ENCODE results near the gene WDR41. TPM values are rescaled to one million over a fixed set of nuclear protein-coding genes. Genes with fewer than 3 reads are reported as not detected.

Gene WDR41
- total RNA-seq, 1 experiment from 2014 or later = 35.4 TPM

GRCh38 chr5:77431286-77431685 lies 60.8 kb downstream of the WDR41 start:
- intact Hi-C loops (cut with micrococcal nuclease; ENCODE audit: unreplicated experiment) = loop anchor here (10.0 kb wide), 1 partner anchor 196 kb away; no protein-coding TSS in a partner anchor
- Mint-ChIP-seq H3K4me3 (ENCODE audit: low read depth, unreplicated experiment) (no peak overlapping the region), H3K27ac (ENCODE audit: unreplicated experiment) (no peak overlapping the region), H3K36me3 (ENCODE audit: insufficient read depth, unreplicated experiment) (peaks cover 5% of the 10 kb centered on the region), H3K27me3 (ENCODE audit: unreplicated experiment) (no peaks in the 10 kb centered on the region), H3K9me3 (ENCODE audit: low read depth, unreplicated experiment) (no peaks in the 10 kb centered on the region), H3K4me1 (ENCODE audit: low read depth, unreplicated experiment) (no peaks in the 10 kb centered on the region)
- CTCF ChIA-PET = no interaction called here
- no peak for TF ChIP-seq CTCF (IDR thresholded peaks at IDR 0.05; ENCODE audit: unreplicated experiment)
- no TSS peak for BruUV-seq (replicated peaks)
- no peak for DNase-seq

GRCh38 chr5:77430726-77431125 lies 61.4 kb downstream of the WDR41 start:
- H3K27me3 Mint-ChIP-seq (ENCODE audit: unreplicated experiment) = no peaks in the 10 kb centered on the region
- intact Hi-C loops (cut with micrococcal nuclease; ENCODE audit: unreplicated experiment) = loop anchor here (10.0 kb wide), 1 partner anchor 196 kb away; no protein-coding TSS in a partner anchor
- no peak overlapping the region for H3K4me3 Mint-ChIP-seq (ENCODE audit: low read depth, unreplicated experiment)
- H3K27ac Mint-ChIP-seq (ENCODE audit: unreplicated experiment) = no peak overlapping the region
- no peak for TF ChIP-seq CTCF (IDR thresholded peaks at IDR 0.05; ENCODE audit: unreplicated experiment)
- CTCF ChIA-PET = no interaction called here
- H3K9me3 Mint-ChIP-seq (ENCODE audit: low read depth, unreplicated experiment) = no peaks in the 10 kb centered on the region
- H3K4me1 Mint-ChIP-seq (ENCODE audit: low read depth, unreplicated experiment) = no peaks in the 10 kb centered on the region
- no peak for DNase-seq
- peaks cover 5% of the 10 kb centered on the region for H3K36me3 Mint-ChIP-seq (ENCODE audit: insufficient read depth, unreplicated experiment)
- no TSS peak for BruUV-seq (replicated peaks)

GRCh38 chr5:77428526-77428925 lies 63.6 kb downstream of the WDR41 start:
- no peak for TF ChIP-seq CTCF (IDR thresholded peaks at IDR 0.05; ENCODE audit: unreplicated experiment)
- no peaks in the 10 kb centered on the region for H3K4me1 Mint-ChIP-seq (ENCODE audit: low read depth, unreplicated experiment)
- CTCF ChIA-PET = no interaction called here
- H3K27ac Mint-ChIP-seq (ENCODE audit: unreplicated experiment) = no peak overlapping the region
- no peaks in the 10 kb centered on the region for H3K27me3 Mint-ChIP-seq (ENCODE audit: unreplicated experiment)
- no peak for DNase-seq
- no peaks in the 10 kb centered on the region for H3K36me3 Mint-ChIP-seq (ENCODE audit: insufficient read depth, unreplicated experiment)
- intact Hi-C loops (cut with micrococcal nuclease; ENCODE audit: unreplicated experiment) = no loop called here
- H3K4me3 Mint-ChIP-seq (ENCODE audit: low read depth, unreplicated experiment) = no peak overlapping the region
- no TSS peak for BruUV-seq (replicated peaks)
- no peaks in the 10 kb centered on the region for H3K9me3 Mint-ChIP-seq (ENCODE audit: low read depth, unreplicated experiment)

- CTCF ChIA-PET = interaction anchor here (0.7 kb wide), 1 partner anchor 212 kb away, joined by 3 read pairs; no protein-coding TSS in a partner anchor
- no peak for DNase-seq
- intact Hi-C loops (cut with micrococcal nuclease; ENCODE audit: unreplicated experiment) = no loop called here
- no peaks in the 10 kb centered on the region for H3K36me3 Mint-ChIP-seq (ENCODE audit: insufficient read depth, unreplicated experiment)
- no TSS peak for BruUV-seq (replicated peaks)
- H3K4me3 Mint-ChIP-seq (ENCODE audit: low read depth, unreplicated experiment) = no peak overlapping the region
- no peak for TF ChIP-seq CTCF (IDR thresholded peaks at IDR 0.05; ENCODE audit: unreplicated experiment)
- no peaks in the 10 kb centered on the region for H3K4me1 Mint-ChIP-seq (ENCODE audit: low read depth, unreplicated experiment)
- no peaks in the 10 kb centered on the region for H3K9me3 Mint-ChIP-seq (ENCODE audit: low read depth, unreplicated experiment)
- H3K27me3 Mint-ChIP-seq (ENCODE audit: unreplicated experiment) = no peaks in the 10 kb centered on the region
- H3K27ac Mint-ChIP-seq (ENCODE audit: unreplicated experiment) = no peak overlapping the region
These were observed 64.1 kb downstream of the WDR41 start for GRCh38 chr5:77427998-77428397.

All from Calu3 (cell line).